Activated CD4-positive, alpha-beta T cell treated with anti-CD3 and anti-CD28 coated beads, Interleukin-2, amount 10 ng/mL, durations not matched to agents 24 days and 14 days (primary cell): ENCODE measurements around the gene SNCB. TPM values are rescaled to one million over a fixed set of nuclear protein-coding genes. Genes with fewer than 3 reads are reported as not detected.
A peak's percentile ranks its signal among the peaks of the same experiment; 100 is the strongest.
"Not testable (repeated sequence)": the region's sequence is repeated elsewhere in the genome, so short reads cannot be mapped to it uniquely, and the experiment has no call there.

Experiments
- DNase-seq: peaks from one replicate; pipeline ENCODE4 v3.0.0; 2022
- H3K27ac Mint-ChIP-seq: one replicate; pipeline ENCODE4 v1.8.0; 2022; ENCODE audit warnings: mild to moderate bottlenecking, mixed read lengths
- H3K27me3 Mint-ChIP-seq: one replicate; pipeline ENCODE4 v1.8.0; 2022; ENCODE audit warnings: mixed read lengths
- H3K36me3 Mint-ChIP-seq: one replicate; pipeline ENCODE4 v1.8.0; 2022; ENCODE audit warnings: low read depth, mild to moderate bottlenecking, mixed read lengths
- H3K4me1 Mint-ChIP-seq: one replicate; pipeline ENCODE4 v1.8.0; 2021; ENCODE audit warnings: mixed read lengths
- H3K4me3 Mint-ChIP-seq: one replicate; pipeline ENCODE4 v1.8.0; 2022; ENCODE audit warnings: mild to moderate bottlenecking, moderate library complexity, mixed read lengths
- H3K9me3 Mint-ChIP-seq: one replicate; pipeline ENCODE4 v1.8.0; 2021; ENCODE audit warnings: mixed read lengths
- intact Hi-C: fragments of 100-400 bp; cut with micrococcal nuclease; formaldehyde crosslinking; loops from one replicate; pipeline ENCODE4 v1.15.1; 2023
- total RNA-seq: library from RNA; stranded (reverse); gene quantifications from 2 replicates; pipeline ENCODE4 v1.2.3, GENCODE V29; 2022

SNCB gene
- total RNA-seq, 1 donor from 2014 or later, result not detected

GRCh38 chr5:176599749-176600430 lies 30.4 kb downstream of the SNCB start:
- H3K4me1 Mint-ChIP-seq, result peaks cover 10% of the 10 kb centered on the region
- H3K27me3 Mint-ChIP-seq, intact Hi-C loops, H3K9me3 Mint-ChIP-seq, DNase-seq, H3K27ac Mint-ChIP-seq, H3K36me3 Mint-ChIP-seq, H3K4me3 Mint-ChIP-seq: not testable (repeated sequence)

GRCh38 chr5:176597417-176598389 lies 32.6 kb downstream of the SNCB start:
- no peak for DNase-seq
- intact Hi-C loops, result no loop called here

GRCh38 chr5:176596689-176597416 lies 33.5 kb downstream of the SNCB start:
- H3K36me3 Mint-ChIP-seq, result no peaks in the 10 kb centered on the region
- H3K9me3 Mint-ChIP-seq, result no peaks in the 10 kb centered on the region
- peak overlapping the region; percentile 78 for H3K27ac Mint-ChIP-seq
- peak; percentile 89 for DNase-seq
- intact Hi-C loops, result no loop called here
- peaks cover 7% of the 10 kb centered on the region for H3K27me3 Mint-ChIP-seq
- H3K4me1 Mint-ChIP-seq, result peaks cover 10% of the 10 kb centered on the region
- H3K4me3 Mint-ChIP-seq, result peak overlapping the region; percentile 79

More at GRCh38 chr5:176597417-176598389, 32.6 kb downstream of the SNCB start:
- H3K9me3 Mint-ChIP-seq, result no peaks in the 10 kb centered on the region
- no peak overlapping the region for H3K27ac Mint-ChIP-seq
- no peaks in the 10 kb centered on the region for H3K36me3 Mint-ChIP-seq
- peaks cover 7% of the 10 kb centered on the region for H3K27me3 Mint-ChIP-seq
- H3K4me3 Mint-ChIP-seq, result peak overlapping the region; percentile 55
- peaks cover 10% of the 10 kb centered on the region for H3K4me1 Mint-ChIP-seq

- H3K27me3 Mint-ChIP-seq, result peaks cover 4% of the 10 kb centered on the region
- H3K9me3 Mint-ChIP-seq, result no peaks in the 10 kb centered on the region
- intact Hi-C loops, result no loop called here
- H3K36me3 Mint-ChIP-seq, result no peaks in the 10 kb centered on the region
- peak overlapping the region; percentile 78 for H3K27ac Mint-ChIP-seq
- no peak for DNase-seq
- peak overlapping the region; percentile 79 for H3K4me3 Mint-ChIP-seq
- peaks cover 10% of the 10 kb centered on the region for H3K4me1 Mint-ChIP-seq
Measured at GRCh38 chr5:176596069-176596644, 34.2 kb downstream of the SNCB start.

GRCh38 chr5:176595386-176595943 lies 34.9 kb downstream of the SNCB start:
- Mint-ChIP-seq H3K27ac (no peak overlapping the region), H3K9me3 (no peaks in the 10 kb centered on the region), H3K4me1 (peaks cover 10% of the 10 kb centered on the region), H3K4me3 (no peak overlapping the region), H3K36me3 (no peaks in the 10 kb centered on the region), H3K27me3 (peaks cover 4% of the 10 kb centered on the region)
- no peak for DNase-seq
- intact Hi-C loops, result no loop called here

- Mint-ChIP-seq H3K4me3 (no peak overlapping the region), H3K36me3 (no peaks in the 10 kb centered on the region), H3K27ac (peak overlapping the region; percentile 38)
Measured at GRCh38 chr5:176594554-176594953, 35.8 kb downstream of the SNCB start.

GRCh38 chr5:176593273-176593869 lies 37.0 kb downstream of the SNCB start:
- Mint-ChIP-seq H3K27ac (no peak overlapping the region), H3K36me3 (no peaks in the 10 kb centered on the region), H3K4me1 (peaks cover 6% of the 10 kb centered on the region), H3K4me3 (no peak overlapping the region), H3K9me3 (no peaks in the 10 kb centered on the region), H3K27me3 (peaks cover 2% of the 10 kb centered on the region)
- DNase-seq, result no peak
- intact Hi-C loops, result no loop called here

More at GRCh38 chr5:176594554-176594953, 35.8 kb downstream of the SNCB start:
- H3K27me3 Mint-ChIP-seq, result peaks cover 4% of the 10 kb centered on the region
- no peak for DNase-seq
- intact Hi-C loops, result no loop called here
- H3K9me3 Mint-ChIP-seq, result no peaks in the 10 kb centered on the region
- peaks cover 6% of the 10 kb centered on the region for H3K4me1 Mint-ChIP-seq

GRCh38 chr5:176592573-176592972 lies 37.8 kb downstream of the SNCB start:
- no peak overlapping the region for H3K27ac Mint-ChIP-seq
- H3K27me3 Mint-ChIP-seq, result peaks cover 2% of the 10 kb centered on the region
- DNase-seq, result no peak
- no peaks in the 10 kb centered on the region for H3K36me3 Mint-ChIP-seq
- H3K4me3 Mint-ChIP-seq, result no peak overlapping the region
- no peaks in the 10 kb centered on the region for H3K9me3 Mint-ChIP-seq
- intact Hi-C loops, result no loop called here
- H3K4me1 Mint-ChIP-seq, result peaks cover 6% of the 10 kb centered on the region

- H3K27ac Mint-ChIP-seq, H3K27me3 Mint-ChIP-seq, intact Hi-C loops, H3K9me3 Mint-ChIP-seq, H3K36me3 Mint-ChIP-seq, H3K4me1 Mint-ChIP-seq, DNase-seq, H3K4me3 Mint-ChIP-seq: not testable (repeated sequence)
Measured at GRCh38 chr5:176591667-176592066, 38.7 kb downstream of the SNCB start.

- no peaks in the 10 kb centered on the region for H3K4me1 Mint-ChIP-seq
- no peak for DNase-seq
- peaks cover 2% of the 10 kb centered on the region for H3K27me3 Mint-ChIP-seq
- no peak overlapping the region for H3K4me3 Mint-ChIP-seq
- peaks cover 4% of the 10 kb centered on the region for H3K36me3 Mint-ChIP-seq
- intact Hi-C loops, result no loop called here
- H3K9me3 Mint-ChIP-seq, result peaks cover 4% of the 10 kb centered on the region
- no peak overlapping the region for H3K27ac Mint-ChIP-seq
Measured at GRCh38 chr5:176590035-176590717, 40.2 kb downstream of the SNCB start.

- H3K27me3 Mint-ChIP-seq, result no peaks in the 10 kb centered on the region
- H3K36me3 Mint-ChIP-seq, result peaks cover 4% of the 10 kb centered on the region
- no peak overlapping the region for H3K27ac Mint-ChIP-seq
- DNase-seq, result no peak
- peaks cover 4% of the 10 kb centered on the region for H3K9me3 Mint-ChIP-seq
- no peaks in the 10 kb centered on the region for H3K4me1 Mint-ChIP-seq
- no peak overlapping the region for H3K4me3 Mint-ChIP-seq
- intact Hi-C loops, result no loop called here
Measured at GRCh38 chr5:176589039-176589769, 41.1 kb downstream of the SNCB start.

- no peaks in the 10 kb centered on the region for H3K4me1 Mint-ChIP-seq
- H3K36me3 Mint-ChIP-seq, result peaks cover 6% of the 10 kb centered on the region
- H3K27me3 Mint-ChIP-seq, result no peaks in the 10 kb centered on the region
- DNase-seq, result no peak
- no peak overlapping the region for H3K4me3 Mint-ChIP-seq
- peaks cover 4% of the 10 kb centered on the region for H3K9me3 Mint-ChIP-seq
- H3K27ac Mint-ChIP-seq, result no peak overlapping the region
- intact Hi-C loops, result no loop called here
Measured at GRCh38 chr5:176588297-176588696, 42.0 kb downstream of the SNCB start.
